GM12873 (cell line): Measurements from ENCODE around the gene METTL8.

Experiments used
- TF ChIP-seq, protein P1 (sequence below): IDR thresholded peaks from 2 replicates; pipeline ENCODE4 v1.5.1; 2012; ENCODE audit warnings: low read depth, mild to moderate bottlenecking, moderate library complexity, low read length, control low read depth; ENCODE audit not compliant: insufficient read depth; ENCODE audit errors: missing control alignments

METTL8 gene

GRCh38 chr2:171422710-171423495 lies 10.9 kb downstream of the METTL8 start:
- TF ChIP-seq, protein P1, sequence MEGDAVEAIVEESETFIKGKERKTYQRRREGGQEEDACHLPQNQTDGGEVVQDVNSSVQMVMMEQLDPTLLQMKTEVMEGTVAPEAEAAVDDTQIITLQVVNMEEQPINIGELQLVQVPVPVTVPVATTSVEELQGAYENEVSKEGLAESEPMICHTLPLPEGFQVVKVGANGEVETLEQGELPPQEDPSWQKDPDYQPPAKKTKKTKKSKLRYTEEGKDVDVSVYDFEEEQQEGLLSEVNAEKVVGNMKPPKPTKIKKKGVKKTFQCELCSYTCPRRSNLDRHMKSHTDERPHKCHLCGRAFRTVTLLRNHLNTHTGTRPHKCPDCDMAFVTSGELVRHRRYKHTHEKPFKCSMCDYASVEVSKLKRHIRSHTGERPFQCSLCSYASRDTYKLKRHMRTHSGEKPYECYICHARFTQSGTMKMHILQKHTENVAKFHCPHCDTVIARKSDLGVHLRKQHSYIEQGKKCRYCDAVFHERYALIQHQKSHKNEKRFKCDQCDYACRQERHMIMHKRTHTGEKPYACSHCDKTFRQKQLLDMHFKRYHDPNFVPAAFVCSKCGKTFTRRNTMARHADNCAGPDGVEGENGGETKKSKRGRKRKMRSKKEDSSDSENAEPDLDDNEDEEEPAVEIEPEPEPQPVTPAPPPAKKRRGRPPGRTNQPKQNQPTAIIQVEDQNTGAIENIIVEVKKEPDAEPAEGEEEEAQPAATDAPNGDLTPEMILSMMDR: peak; percentile 16

DNA sequence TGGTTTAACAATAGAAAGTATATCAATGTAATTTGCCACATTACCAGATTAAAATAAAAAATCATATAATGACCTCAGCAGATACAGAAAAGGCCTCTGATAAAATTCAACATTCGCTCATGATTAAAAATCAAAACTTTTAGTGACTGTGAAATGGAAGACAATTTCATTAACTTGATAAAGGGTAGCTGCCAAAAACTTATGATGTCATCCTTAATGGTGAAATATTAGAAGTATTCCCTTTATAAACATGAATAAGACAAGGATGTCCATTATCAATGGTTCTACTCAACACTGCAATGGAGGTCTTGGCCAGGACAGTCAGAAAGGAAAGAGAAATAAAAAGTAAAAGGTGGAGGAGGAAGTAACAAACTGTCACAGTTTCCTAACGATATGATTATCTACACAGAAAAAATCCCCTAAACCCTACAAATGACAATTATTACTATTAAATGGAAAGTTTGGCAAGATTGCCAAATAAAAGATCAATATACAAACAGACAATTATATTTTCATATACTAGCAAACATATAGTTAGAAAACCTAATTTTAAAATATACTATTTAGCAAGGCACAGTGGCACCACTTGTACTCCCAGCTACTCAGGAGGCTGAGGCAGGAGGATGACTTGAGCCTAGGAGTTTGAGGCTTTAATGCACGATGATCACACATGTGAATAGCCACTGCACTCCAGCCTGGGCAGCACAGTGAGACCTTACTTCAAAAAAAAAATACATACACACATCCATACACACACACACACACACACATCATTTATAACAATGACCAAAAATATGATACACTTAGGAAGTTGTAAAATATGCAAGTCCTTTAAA lies 12.8 kb downstream of the METTL8 start:
- TF ChIP-seq, protein P1: no peak

DNA sequence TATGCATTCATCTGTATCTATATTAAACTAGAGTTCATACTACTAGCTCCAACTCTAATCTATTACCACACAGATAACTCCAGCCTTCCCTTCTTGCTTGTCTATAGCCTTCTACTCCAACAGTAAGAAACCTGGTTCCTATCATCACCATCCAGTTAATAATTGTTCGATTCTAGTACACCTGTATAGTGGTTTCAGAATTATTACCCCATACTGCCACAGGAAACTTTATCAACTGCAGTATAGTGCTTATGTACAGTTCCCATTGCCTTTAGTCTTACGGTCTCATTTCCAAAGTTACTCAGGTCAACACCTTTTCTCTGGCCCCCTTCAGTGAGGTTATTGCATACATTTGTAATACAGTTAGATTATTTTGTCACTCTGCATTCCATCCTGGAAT lies 14.5 kb downstream of the METTL8 start:
- TF ChIP-seq, protein P1: no peak

- TF ChIP-seq, protein P1: peak; percentile 89
Measured at GRCh38 chr2:171416009-171416926, 17.5 kb downstream of the METTL8 start.

GRCh38 chr2:171412571-171413175 lies 21.1 kb downstream of the METTL8 start:
- TF ChIP-seq, protein P1: no peak

DNA sequence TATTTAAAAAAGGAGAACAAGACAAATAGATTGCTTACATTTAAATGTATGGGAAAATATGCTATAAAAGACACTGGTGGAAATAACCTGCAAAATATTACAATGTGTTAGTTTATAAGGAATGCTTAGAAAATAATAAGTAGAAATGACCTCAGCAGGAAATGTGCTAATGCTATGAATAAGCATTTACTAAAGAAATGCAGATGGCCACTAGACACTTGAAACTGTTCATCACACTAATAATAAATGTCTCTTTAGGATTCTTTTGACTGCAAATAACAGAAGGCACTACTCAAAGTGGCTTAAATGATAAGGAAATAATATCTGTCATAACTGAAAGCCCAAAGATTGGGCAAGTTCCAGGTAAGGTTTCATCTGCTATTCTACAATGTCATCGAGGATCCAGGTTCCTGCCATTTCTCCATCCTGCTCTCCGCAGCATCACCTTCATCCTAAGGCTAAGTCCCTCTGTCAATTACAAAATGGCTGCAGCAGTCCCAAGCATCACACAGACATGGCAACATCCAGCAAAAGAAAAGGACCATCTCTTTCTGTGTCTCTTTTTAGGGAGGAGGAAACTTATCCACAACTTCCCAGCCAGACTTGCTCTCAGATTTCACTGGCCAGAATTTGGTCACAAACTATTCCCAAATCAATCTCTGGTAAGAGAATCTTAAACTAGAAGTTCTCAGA lies 21.9 kb downstream of the METTL8 start:
- TF ChIP-seq, protein P1: no peak
